ENCODE data around the gene DTNA.

DNA sequence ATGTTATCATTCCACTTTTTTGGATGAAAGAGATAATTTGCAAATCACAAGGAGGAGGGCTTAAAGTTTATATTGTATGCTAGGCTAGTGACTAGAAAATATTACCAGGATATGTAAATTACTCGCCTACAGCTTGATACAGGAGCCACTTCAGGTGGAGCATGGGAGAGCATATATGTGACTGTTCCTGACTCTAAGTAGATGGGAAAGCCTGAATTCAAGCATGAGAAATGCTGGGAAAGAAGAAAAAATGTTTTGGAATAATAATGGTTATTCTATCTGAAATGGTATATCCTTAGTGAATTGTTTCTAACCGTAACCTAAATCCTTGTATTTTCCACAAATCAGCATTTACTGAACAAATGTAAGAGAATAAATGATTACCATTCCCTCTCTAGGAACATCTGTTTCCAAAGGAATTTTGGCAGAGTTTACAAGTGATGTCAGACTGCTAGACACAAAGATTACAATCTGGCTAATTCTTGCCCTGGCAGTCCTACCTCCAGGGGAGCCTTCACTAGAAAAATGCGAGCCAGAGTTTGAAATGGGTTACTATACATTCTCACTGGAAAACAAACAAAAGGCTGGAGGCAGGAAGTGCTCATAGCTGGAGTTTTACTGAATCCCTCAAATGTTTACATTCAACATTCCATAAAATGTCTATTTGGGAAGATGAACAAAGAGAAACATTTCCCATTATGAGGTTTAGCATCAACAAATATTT, 201.7 kb downstream of the DTNA start:
- TF ChIP-seq, protein P1, sequence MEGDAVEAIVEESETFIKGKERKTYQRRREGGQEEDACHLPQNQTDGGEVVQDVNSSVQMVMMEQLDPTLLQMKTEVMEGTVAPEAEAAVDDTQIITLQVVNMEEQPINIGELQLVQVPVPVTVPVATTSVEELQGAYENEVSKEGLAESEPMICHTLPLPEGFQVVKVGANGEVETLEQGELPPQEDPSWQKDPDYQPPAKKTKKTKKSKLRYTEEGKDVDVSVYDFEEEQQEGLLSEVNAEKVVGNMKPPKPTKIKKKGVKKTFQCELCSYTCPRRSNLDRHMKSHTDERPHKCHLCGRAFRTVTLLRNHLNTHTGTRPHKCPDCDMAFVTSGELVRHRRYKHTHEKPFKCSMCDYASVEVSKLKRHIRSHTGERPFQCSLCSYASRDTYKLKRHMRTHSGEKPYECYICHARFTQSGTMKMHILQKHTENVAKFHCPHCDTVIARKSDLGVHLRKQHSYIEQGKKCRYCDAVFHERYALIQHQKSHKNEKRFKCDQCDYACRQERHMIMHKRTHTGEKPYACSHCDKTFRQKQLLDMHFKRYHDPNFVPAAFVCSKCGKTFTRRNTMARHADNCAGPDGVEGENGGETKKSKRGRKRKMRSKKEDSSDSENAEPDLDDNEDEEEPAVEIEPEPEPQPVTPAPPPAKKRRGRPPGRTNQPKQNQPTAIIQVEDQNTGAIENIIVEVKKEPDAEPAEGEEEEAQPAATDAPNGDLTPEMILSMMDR (conservative IDR thresholded peaks at IDR 0.05 in 1 of 2, IDR thresholded peaks at IDR 0.05 in 1 of 2; ENCODE audit: low read depth in 1 of 2, low read length in 2 of 2) = no peak
- TF ChIP-seq EZH2 (IDR thresholded peaks at IDR 0.05; ENCODE audit: low read length, missing control alignments) = no peak

All from fibroblast of lung (primary cell).